HepG2 (cell line): ENCODE measurements around the gene POPDC2. TPM values are rescaled to one million over a fixed set of nuclear protein-coding genes. Genes with fewer than 3 reads are reported as not detected.
A peak's percentile ranks its signal among the peaks of the same experiment; 100 is the strongest.

ENCODE experiments used
- ATAC-seq: fragments of 200-7000 bp; cut with Tn5 transposase; 3 replicates; pipeline ENCODE4 v1.9.1; 2020; ENCODE audit warnings: mild to moderate bottlenecking, moderate library complexity
- BruUV-seq: library from RNA; stranded (reverse); fragments of 400-500 nt; replicated peaks from 2 replicates; lab custom pipeline; 2021; lab: Mats Ljungman, UMichigan
- CTCF ChIA-PET: fragments of 300-600 bp; formaldehyde crosslinking; extraction: SDS; loops from one replicate; lab custom pipeline; 2021; ENCODE audit warnings: low total read pairs, inconsistent platforms, low intra/inter-chr PET ratio; lab: Yijun Ruan, JAX
- POLR2A ChIA-PET: fragments of 350-600 bp; sonication (Branson Sonifier 250); formaldehyde crosslinking; loops from one replicate; lab custom pipeline; 2020; ENCODE audit warnings: antibody characterized with exemption, inconsistent platforms; lab: Yijun Ruan, JAX
- DNase-seq: peaks from one replicate; pipeline ENCODE4 v3.0.0-alpha.2; 2015; ENCODE audit warnings: low spot score
- FAIRE-seq: peaks from 3 replicates; lab custom pipeline; 2011; peaks lifted over from hg19 to GRCh38; lab: Jason Lieb, UNC
- H2AFZ ChIP-seq: one replicate; pipeline ENCODE4 v1.6.1; 2011; ENCODE audit warnings: low read length, inconsistent platforms
- H3K27ac ChIP-seq: fragments of 300-600 bp; 3 replicates; pipeline ENCODE4 v1.8.0; 2011; ENCODE audit warnings: mixed run types, mild to moderate bottlenecking, mixed read lengths, low read length, inconsistent platforms; ENCODE audit not compliant: insufficient read depth; ENCODE audit errors: extremely low read length
- H3K27me3 ChIP-seq, 2 experiments: fragments of 200-600 bp in 1 of 2; 2 replicates in 1 of 2; 3 replicates in 1 of 2; pipeline versions ENCODE4 v1.6.0 to v1.8.0; 2011; ENCODE audit warnings: low read length in 2 of 2, mild to moderate bottlenecking in 2 of 2, moderate library complexity in 2 of 2, inconsistent platforms in 1 of 2; ENCODE audit not compliant: insufficient read depth in 2 of 2, control insufficient read depth in 1 of 2
- H3K36me3 ChIP-seq, 2 experiments: fragments of 200-600 bp in 1 of 2; replicated peaks in 1 of 2; 2 replicates in 1 of 2; 3 replicates in 1 of 2; pipeline versions ENCODE4 v1.5.1 to v1.8.0; 2011; ENCODE audit warnings: low read length in 2 of 2, inconsistent platforms in 1 of 2; ENCODE audit not compliant: insufficient read depth in 2 of 2, control insufficient read depth in 1 of 2
- H3K4me1 ChIP-seq: 2 replicates; pipeline ENCODE4 v1.5.1; 2012; ENCODE audit warnings: low read length, inconsistent platforms; ENCODE audit not compliant: insufficient read depth
- H3K4me2 ChIP-seq: 2 replicates; pipeline ENCODE4 v1.6.0; 2011; ENCODE audit warnings: low read depth, low read length, inconsistent platforms
- H3K4me3 ChIP-seq, 3 experiments: fragments of 200-600 bp in 1 of 3; sonication (generic), shearing (Covaris generic) in 1 of 3; replicated peaks in 1 of 3; 2 replicates each; pipeline ENCODE4 v1.5.1; 2011 to 2016; ENCODE audit warnings: low read length in 3 of 3, inconsistent platforms in 2 of 3, low read depth in 2 of 3, mild to moderate bottlenecking in 2 of 3, control low read depth in 1 of 3, mixed read lengths in 1 of 3; ENCODE audit not compliant: insufficient read depth in 1 of 3
- H3K79me2 ChIP-seq: one replicate; pipeline ENCODE4 v1.6.1; 2011; ENCODE audit warnings: low read length, inconsistent platforms; ENCODE audit not compliant: insufficient read depth
- H3K9ac ChIP-seq: 2 replicates; pipeline ENCODE4 v1.6.0; 2011; ENCODE audit warnings: mild to moderate bottlenecking, low read depth, low read length, inconsistent platforms; ENCODE audit not compliant: insufficient read depth
- H3K9me3 ChIP-seq: 2 replicates; pipeline ENCODE4 v1.5.1; 2012; ENCODE audit warnings: mild to moderate bottlenecking, low read length
- H4K20me1 ChIP-seq: 2 replicates; pipeline ENCODE4 v1.6.0; 2011; ENCODE audit warnings: inconsistent platforms, mild to moderate bottlenecking, low read length, moderate library complexity; ENCODE audit not compliant: insufficient read depth
- ATF2 ChIP-seq: sonication (generic); formaldehyde crosslinking; IDR thresholded peaks from 2 replicates; pipeline ENCODE4 v1.4.0; 2020; ENCODE audit warnings: missing genetic modification reagents
- ATF4 ChIP-seq, 2 experiments: fragments of 450-650 bp in 1 of 2; sonication (generic) in 1 of 2; formaldehyde crosslinking; IDR thresholded peaks; 2 replicates each; pipeline versions ENCODE4 v1.5.0 to v1.8.0; 2020 to 2022; ENCODE audit warnings: mild to moderate bottlenecking in 1 of 2, missing genetic modification reagents in 1 of 2
- MAFF ChIP-seq: IDR thresholded peaks from 2 replicates; pipeline ENCODE4 v1.6.1; 2011; ENCODE audit warnings: low read depth, low read length, improper control_type of control experiment
- MAFK ChIP-seq, 2 experiments: IDR thresholded peaks in 1 of 2; conservative IDR thresholded peaks in 1 of 2; 2 replicates each; pipeline ENCODE4 v1.6.1; 2011; ENCODE audit warnings: improper control_type of control experiment in 2 of 2, low read length in 2 of 2
- RBM22 ChIP-seq: fragments of 200-400 bp; formaldehyde crosslinking; optimal IDR thresholded peaks from 2 replicates; pipeline ENCODE3; 2017; ENCODE audit warnings: mild to moderate bottlenecking, low read length, moderate library complexity
- TOE1 ChIP-seq: sonication (generic); formaldehyde crosslinking; IDR thresholded peaks from 2 replicates; pipeline ENCODE4 v1.4.0; 2020; ENCODE audit warnings: mild to moderate bottlenecking, missing genetic modification reagents
- ZNF282 ChIP-seq: fragments of 450-650 bp; IDR thresholded peaks from 2 replicates; pipeline ENCODE4 v1.6.1; 2018; ENCODE audit not compliant: partially characterized antibody
- WGBS: methylation state at CpG from one replicate; pipeline ENCODE4 v1.1.6; 2017; ENCODE audit warnings: low lambda C conversion rate; 5-methylcytosine and 5-hydroxymethylcytosine counted together
- in situ Hi-C: cut with HindIII; loops from 2 replicates; pipeline ENCODE4 v1.10.0; 2017; ENCODE audit warnings: low pct_unique_long_range_greater_than_20kb; ENCODE audit not compliant: extremely low pct_ligation_motif_present
- intact Hi-C: fragments of 100-400 bp; cut with micrococcal nuclease; formaldehyde crosslinking; loops from one replicate; pipeline ENCODE4 v1.10.0; 2022; ENCODE audit not compliant: unreplicated experiment
- polyA plus RNA-seq, 8 experiments: library from polyadenylated mRNA; depleted of rRNA in 3 of 8; stranded (reverse) in 7 of 8; unstranded in 1 of 8; fragments of >200 nt; fragmentation: Illumina TruSeq in 4 of 8; extraction: Trizol in 4 of 8; gene quantifications; 2 replicates each; pipeline versions ENCODE4 v1.2.1 to v1.2.3, GENCODE V29; 2011 to 2016; ENCODE audit warnings: low read depth in 4 of 8, missing spikeins in 1 of 8, mixed read lengths in 1 of 8; ENCODE audit not compliant: insufficient read depth in 1 of 8
- total RNA-seq, 5 experiments: library from RNA; depleted of rRNA; stranded (reverse); fragments of >200 nt; fragmentation: Illumina TruSeq; extraction: Trizol; gene quantifications; 2 replicates each; pipeline ENCODE4 v1.2.3, GENCODE V29; 2016; ENCODE audit warnings: low read depth in 1 of 5

The POPDC2 gene
- total and polyA plus RNA-seq, 2 of the 13 experiments (the other 11 are each of a cell fraction or from before 2014, with no cell fraction given), result 0.18 to 0.58 TPM

GRCh38 chr3:119630880-119631329 lies 29.5 kb downstream of the POPDC2 start (continued):
- TF ChIP-seq ATF2 (CRISPR knock-in tag), result no peak
- no peak for TF ChIP-seq TOE1 (CRISPR knock-in tag)
- TF ChIP-seq, all 625 proteins: peak for 0

GRCh38 chr3:119630128-119630879 lies 30.1 kb downstream of the POPDC2 start:
- Histone ChIP-seq H2AFZ (no peak overlapping the region), H3K27ac (no peak overlapping the region), H3K9ac (no peak overlapping the region), H3K27me3 (peaks cover 0 to 6% of the 10 kb centered on the region in 2 experiments; a peak in 2 of 5 replicates), H3K36me3 (no peaks in the 10 kb centered on the region), H3K4me1 (no peaks in the 10 kb centered on the region), H3K4me3 (no peak overlapping the region), H3K9me3 (no peaks in the 10 kb centered on the region), H3K79me2 (no peaks in the 10 kb centered on the region), H3K4me2 (no peak overlapping the region), H4K20me1 (no peaks in the 10 kb centered on the region)
- ATAC-seq (peak; percentile 45; the same call in 1 of the 3 replicates), FAIRE-seq (no peak), DNase-seq (no peak)
- TF ChIP-seq RBM22 (no peak), ZNF282 (no peak), MAFF (peak; percentile 79), ATF4 (CRISPR knock-in tag; IDR thresholded peaks at IDR 0.05) (peak in 1 of 2 experiments; percentile 69; a peak in 2 of 4 replicates), MAFK (conservative IDR thresholded peaks at IDR 0.05 in 1 of 2, IDR thresholded peaks at IDR 0.05 in 1 of 2; ENCODE audit: low read length in 2 of 2) (peak; percentile 71 to 72)
- WGBS, result 59% methylated on average over 8 of the region's 8 CpGs
- in situ Hi-C loops (no loop called here), intact Hi-C loops (no loop called here)
- no TSS peak for BruUV-seq
- ChIA-PET CTCF (no interaction called here), POLR2A (no interaction called here)
